K562 (cell line): ENCODE measurements around the gene CHD8. TPM values are rescaled to one million over a fixed set of nuclear protein-coding genes. Genes with fewer than 3 reads are reported as not detected.

ENCODE experiments used
- CHCHD3 ChIP-seq: fragments of 250-450 bp; sonication (Bioruptor Pico); IDR thresholded peaks from 2 replicates; pipeline ENCODE4 v2.1.2; 2022; ENCODE audit warnings: mild to moderate bottlenecking
- CHD4 ChIP-seq: fragments of 200-600 bp; sonication (generic); IDR thresholded peaks from 3 replicates; pipeline ENCODE4 v1.6.1; 2012; ENCODE audit warnings: low read depth, mild to moderate bottlenecking, mixed read lengths, low read length, inconsistent platforms; ENCODE audit not compliant: insufficient read depth, insufficient replicate concordance, poor library complexity, severe bottlenecking
- HMBOX1 ChIP-seq: sonication (generic); IDR thresholded peaks from 2 replicates; pipeline ENCODE4 v1.6.1; 2016
- KLF6 ChIP-seq: fragments of 250-450 bp; sonication (Bioruptor Pico); IDR thresholded peaks from 2 replicates; pipeline ENCODE4 v1.4.0; 2020; ENCODE audit warnings: mild to moderate bottlenecking, moderate library complexity, borderline replicate concordance
- NCOA4 ChIP-seq: fragments of 450-650 bp; IDR thresholded peaks from 2 replicates; pipeline ENCODE4 v1.6.1; 2018; ENCODE audit warnings: mild to moderate bottlenecking; ENCODE audit not compliant: partially characterized antibody
- PRMT5 ChIP-seq: sonication (generic); formaldehyde crosslinking; IDR thresholded peaks from 2 replicates; pipeline ENCODE4 v1.5.0; 2020; ENCODE audit warnings: missing genetic modification reagents
- RAD51 ChIP-seq: fragments of 450-650 bp; IDR thresholded peaks from 2 replicates; pipeline ENCODE4 v1.7.1; 2016; ENCODE audit warnings: low read depth, mild to moderate bottlenecking, borderline replicate concordance
- SP1 ChIP-seq: sonication (generic); formaldehyde crosslinking; IDR thresholded peaks from 2 replicates; pipeline ENCODE4 v1.8.1; 2022; ENCODE audit warnings: mild to moderate bottlenecking, missing genetic modification reagents
- TCF3 ChIP-seq: sonication (generic); formaldehyde crosslinking; IDR thresholded peaks from 2 replicates; pipeline ENCODE4 v1.4.0; 2020; ENCODE audit warnings: mild to moderate bottlenecking, missing genetic modification reagents
- TCFL5 ChIP-seq: fragments of 250-450 bp; sonication (Bioruptor Pico); conservative IDR thresholded peaks from 2 replicates; pipeline ENCODE4 v1.6.1; 2021; ENCODE audit warnings: mild to moderate bottlenecking, moderate library complexity, matching md5 sums
- ZNF217 ChIP-seq: sonication (generic); formaldehyde crosslinking; IDR thresholded peaks from 2 replicates; pipeline ENCODE4 v1.8.0; 2022; ENCODE audit warnings: mild to moderate bottlenecking, missing genetic modification reagents
- polyA plus RNA-seq, 8 experiments: library from polyadenylated mRNA; depleted of rRNA in 4 of 8; stranded (reverse) in 5 of 8; unstranded in 3 of 8; fragments of >200 nt; fragmentation: Nextera tagmentation in 2 of 8; fragmentation: Illumina TruSeq in 1 of 8; extraction: Ambion mirVana in 2 of 8; extraction: Trizol in 1 of 8; gene quantifications; 2 replicates each; pipeline versions ENCODE4 v1.2.1 to v1.2.3, GENCODE V29; 2011 to 2014; ENCODE audit warnings: inconsistent platforms in 1 of 8, missing spikeins in 1 of 8
- total RNA-seq, 7 experiments: library from RNA; depleted of rRNA in 6 of 7; stranded (reverse); fragments of >200 nt in 6 of 7; fragmentation: Illumina TruSeq in 2 of 7; extraction: Trizol in 2 of 7; gene quantifications; 2 replicates each; pipeline versions ENCODE4 v1.2.1 to v1.2.3, GENCODE V29; 2011 to 2021; ENCODE audit warnings: low replicate concordance in 1 of 7
- TF ChIP-seq, protein P1 (sequence below): fragments of 250-450 bp; sonication (Bioruptor Pico); IDR thresholded peaks from 2 replicates; pipeline ENCODE4 v1.4.0; 2020
- TF ChIP-seq, protein P2 (sequence below), 2 experiments: fragments of 450-650 bp in 1 of 2; sonication (generic) in 1 of 2; formaldehyde crosslinking; conservative IDR thresholded peaks; 2 replicates each; pipeline versions ENCODE4 v1.4.0 to v1.8.1; 2020 to 2022; ENCODE audit warnings: mild to moderate bottlenecking in 1 of 2, missing genetic modification reagents in 1 of 2

The CHD8 gene
- total and polyA plus RNA-seq, 9 of the 15 experiments (the other 6 are each of a cell fraction or from before 2014, with no cell fraction given), result 11.1 to 51.2 (median 32.8) TPM

DNA sequence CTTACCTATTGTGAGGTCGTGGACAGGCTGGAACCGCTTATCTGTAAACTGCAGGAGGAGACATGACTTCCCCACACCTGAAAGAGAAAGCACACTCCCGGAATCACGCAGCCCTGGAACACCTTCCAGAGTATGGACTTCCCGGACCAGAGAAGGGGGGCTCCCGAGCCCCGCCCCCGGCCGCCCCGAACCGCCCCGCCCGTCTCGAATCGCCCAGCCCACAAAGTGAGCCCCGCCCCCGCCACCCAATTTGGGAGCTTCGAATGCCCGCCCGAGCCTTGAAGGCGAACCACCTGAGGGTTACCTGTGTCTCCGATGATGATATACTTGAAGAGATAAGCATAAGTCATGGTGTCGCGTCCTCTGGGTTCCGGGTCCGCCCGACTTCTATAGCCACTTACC lies 20.6 kb upstream of the CHD8 start (continued):
- TF ChIP-seq SP1 (no peak), PRMT5 (no peak), NCOA4 (no peak), CHD4 (no peak), HMBOX1 (0 out of 2 replicates have a peak, but pooled peaks have one; percentile 5), TCF3 (peak; percentile 15; the same call in 1 of the 2 replicates), TCFL5 (no peak), ZNF217 (CRISPR knock-in tag) (no peak), CHCHD3 (CRISPR knock-in tag) (no peak), RAD51 (no peak), KLF6 (CRISPR knock-in tag) (no peak)
- TF ChIP-seq, protein P1, sequence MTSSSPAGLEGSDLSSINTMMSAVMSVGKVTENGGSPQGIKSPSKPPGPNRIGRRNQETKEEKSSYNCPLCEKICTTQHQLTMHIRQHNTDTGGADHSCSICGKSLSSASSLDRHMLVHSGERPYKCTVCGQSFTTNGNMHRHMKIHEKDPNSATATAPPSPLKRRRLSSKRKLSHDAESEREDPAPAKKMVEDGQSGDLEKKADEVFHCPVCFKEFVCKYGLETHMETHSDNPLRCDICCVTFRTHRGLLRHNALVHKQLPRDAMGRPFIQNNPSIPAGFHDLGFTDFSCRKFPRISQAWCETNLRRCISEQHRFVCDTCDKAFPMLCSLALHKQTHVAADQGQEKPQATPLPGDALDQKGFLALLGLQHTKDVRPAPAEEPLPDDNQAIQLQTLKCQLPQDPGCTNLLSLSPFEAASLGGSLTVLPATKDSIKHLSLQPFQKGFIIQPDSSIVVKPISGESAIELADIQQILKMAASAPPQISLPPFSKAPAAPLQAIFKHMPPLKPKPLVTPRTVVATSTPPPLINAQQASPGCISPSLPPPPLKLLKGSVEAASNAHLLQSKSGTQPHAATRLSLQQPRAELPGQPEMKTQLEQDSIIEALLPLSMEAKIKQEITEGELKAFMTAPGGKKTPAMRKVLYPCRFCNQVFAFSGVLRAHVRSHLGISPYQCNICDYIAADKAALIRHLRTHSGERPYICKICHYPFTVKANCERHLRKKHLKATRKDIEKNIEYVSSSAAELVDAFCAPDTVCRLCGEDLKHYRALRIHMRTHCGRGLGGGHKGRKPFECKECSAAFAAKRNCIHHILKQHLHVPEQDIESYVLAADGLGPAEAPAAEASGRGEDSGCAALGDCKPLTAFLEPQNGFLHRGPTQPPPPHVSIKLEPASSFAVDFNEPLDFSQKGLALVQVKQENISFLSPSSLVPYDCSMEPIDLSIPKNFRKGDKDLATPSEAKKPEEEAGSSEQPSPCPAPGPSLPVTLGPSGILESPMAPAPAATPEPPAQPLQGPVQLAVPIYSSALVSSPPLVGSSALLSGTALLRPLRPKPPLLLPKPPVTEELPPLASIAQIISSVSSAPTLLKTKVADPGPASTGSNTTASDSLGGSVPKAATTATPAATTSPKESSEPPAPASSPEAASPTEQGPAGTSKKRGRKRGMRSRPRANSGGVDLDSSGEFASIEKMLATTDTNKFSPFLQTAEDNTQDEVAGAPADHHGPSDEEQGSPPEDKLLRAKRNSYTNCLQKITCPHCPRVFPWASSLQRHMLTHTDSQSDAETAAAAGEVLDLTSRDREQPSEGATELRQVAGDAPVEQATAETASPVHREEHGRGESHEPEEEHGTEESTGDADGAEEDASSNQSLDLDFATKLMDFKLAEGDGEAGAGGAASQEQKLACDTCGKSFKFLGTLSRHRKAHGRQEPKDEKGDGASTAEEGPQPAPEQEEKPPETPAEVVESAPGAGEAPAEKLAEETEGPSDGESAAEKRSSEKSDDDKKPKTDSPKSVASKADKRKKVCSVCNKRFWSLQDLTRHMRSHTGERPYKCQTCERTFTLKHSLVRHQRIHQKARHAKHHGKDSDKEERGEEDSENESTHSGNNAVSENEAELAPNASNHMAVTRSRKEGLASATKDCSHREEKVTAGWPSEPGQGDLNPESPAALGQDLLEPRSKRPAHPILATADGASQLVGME (CRISPR knock-in tag), result no peak
- TF ChIP-seq, protein P2, sequence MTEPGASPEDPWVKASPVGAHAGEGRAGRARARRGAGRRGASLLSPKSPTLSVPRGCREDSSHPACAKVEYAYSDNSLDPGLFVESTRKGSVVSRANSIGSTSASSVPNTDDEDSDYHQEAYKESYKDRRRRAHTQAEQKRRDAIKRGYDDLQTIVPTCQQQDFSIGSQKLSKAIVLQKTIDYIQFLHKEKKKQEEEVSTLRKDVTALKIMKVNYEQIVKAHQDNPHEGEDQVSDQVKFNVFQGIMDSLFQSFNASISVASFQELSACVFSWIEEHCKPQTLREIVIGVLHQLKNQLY (CRISPR knock-in tag; conservative IDR thresholded peaks at IDR 0.05), result no peak
